GM12878 (cell line): Measurements from ENCODE around the gene ITGA5. TPM values are rescaled to one million over a fixed set of nuclear protein-coding genes. Genes with fewer than 3 reads are reported as not detected.

ENCODE experiments used
- ATAC-seq: fragments of 200-7000 bp; cut with Tn5 transposase; 3 replicates; pipeline ENCODE4 v1.9.1; 2020; ENCODE audit warnings: mild to moderate bottlenecking, moderate library complexity
- BruUV-seq: library from RNA; stranded (reverse); fragments of 400-500 nt; replicated peaks from 2 replicates; lab custom pipeline; 2021; lab: Mats Ljungman, UMichigan
- CTCF ChIA-PET: fragments of 300-600 bp; sonication (Branson Sonifier 250); formaldehyde crosslinking; extraction: SDS; loops from one replicate; lab custom pipeline; 2021; ENCODE audit warnings: inconsistent platforms; lab: Yijun Ruan, JAX
- POLR2A ChIA-PET: fragments of 350-600 bp; formaldehyde crosslinking; extraction: SDS; loops from one replicate; lab custom pipeline; 2021; ENCODE audit warnings: inconsistent platforms; lab: Charles Lee
- RAD21 ChIA-PET: fragments of 300-600 bp; sonication (Branson Sonifier 250); formaldehyde crosslinking; loops from one replicate; lab custom pipeline; 2023; ENCODE audit warnings: antibody characterized with exemption; ENCODE audit not compliant: unreplicated experiment; lab: Charles Lee
- SMC1A ChIA-PET: fragments of 300-600 bp; sonication (Branson Sonifier 250); formaldehyde crosslinking; loops from one replicate; lab custom pipeline; 2023; ENCODE audit not compliant: unreplicated experiment, uncharacterized antibody; lab: Charles Lee
- DNase-seq: peaks from one replicate; pipeline ENCODE4 v3.0.0-alpha.2; 2011; ENCODE audit warnings: low read depth, low spot score
- FAIRE-seq: peaks from 3 replicates; lab custom pipeline; 2011; peaks lifted over from hg19 to GRCh38; lab: Jason Lieb, UNC
- H2AFZ ChIP-seq: 2 replicates; pipeline ENCODE4 v1.6.0; 2011; ENCODE audit warnings: low read depth, low read length, control low read depth; ENCODE audit not compliant: control insufficient read depth
- H3K27ac ChIP-seq: 2 replicates; pipeline ENCODE4 v1.5.1; 2011; ENCODE audit warnings: control low read depth; ENCODE audit not compliant: control insufficient read depth, insufficient read depth
- H3K27me3 ChIP-seq, 2 experiments: replicated peaks in 1 of 2; 2 replicates each; pipeline versions ENCODE4 v1.6.0 to v1.6.1; 2011; ENCODE audit warnings: low read length in 1 of 2; ENCODE audit not compliant: control insufficient read depth in 2 of 2, insufficient read depth in 2 of 2
- H3K36me3 ChIP-seq, 2 experiments: 2 replicates each; pipeline ENCODE4 v1.5.1; 2011; ENCODE audit warnings: low read length in 1 of 2; ENCODE audit not compliant: control insufficient read depth in 2 of 2, insufficient read depth in 2 of 2
- H3K4me1 ChIP-seq: 2 replicates; pipeline ENCODE4 v1.6.1; 2011; ENCODE audit warnings: mild to moderate bottlenecking, low read length, moderate library complexity, mixed read lengths; ENCODE audit not compliant: control insufficient read depth, insufficient read depth
- H3K4me2 ChIP-seq: 2 replicates; pipeline ENCODE4 v1.6.0; 2011; ENCODE audit warnings: control low read depth; ENCODE audit not compliant: control insufficient read depth, insufficient read depth
- H3K4me3 ChIP-seq: fragments of 200-600 bp; sonication (generic); 2 replicates; pipeline ENCODE4 v1.5.1; 2016
- H3K79me2 ChIP-seq: 2 replicates; pipeline ENCODE4 v1.6.0; 2011; ENCODE audit warnings: low read length; ENCODE audit not compliant: control insufficient read depth, insufficient read depth
- H3K9ac ChIP-seq: 2 replicates; pipeline ENCODE4 v1.8.0; 2011; ENCODE audit warnings: low read length, control low read depth, mixed read lengths; ENCODE audit not compliant: control insufficient read depth, insufficient read depth
- H3K9me3 ChIP-seq: replicated peaks from 3 replicates; pipeline ENCODE4 v1.5.1; 2011; ENCODE audit warnings: mild to moderate bottlenecking, low read length; ENCODE audit not compliant: control insufficient read depth, insufficient read depth
- H4K20me1 ChIP-seq: 2 replicates; pipeline ENCODE4 v1.6.0; 2011; ENCODE audit not compliant: control insufficient read depth, insufficient read depth
- BMI1 ChIP-seq: fragments of 450-650 bp; IDR thresholded peaks from 2 replicates; pipeline ENCODE4 v1.6.1; 2016; ENCODE audit warnings: mild to moderate bottlenecking, moderate library complexity, borderline replicate concordance
- IKZF2 ChIP-seq, 2 experiments: fragments of 450-650 bp; IDR thresholded peaks; 2 replicates each; pipeline ENCODE4 v1.6.1; 2017; ENCODE audit warnings: mild to moderate bottlenecking in 2 of 2, moderate library complexity in 2 of 2
- KDM1A ChIP-seq: fragments of 200-600 bp; sonication (generic); IDR thresholded peaks from 2 replicates; pipeline ENCODE4 v1.6.1; 2016; ENCODE audit warnings: borderline replicate concordance
- MLLT1 ChIP-seq: fragments of 450-650 bp; IDR thresholded peaks from 2 replicates; pipeline ENCODE4 v1.6.1; 2016; ENCODE audit warnings: mild to moderate bottlenecking
- RB1 ChIP-seq: fragments of 450-650 bp; formaldehyde crosslinking; IDR thresholded peaks from 2 replicates; pipeline ENCODE4 v1.6.1; 2017; ENCODE audit warnings: mild to moderate bottlenecking, borderline replicate concordance
- SIN3A ChIP-seq: IDR thresholded peaks from 2 replicates; pipeline ENCODE4 v1.6.1; 2012; ENCODE audit warnings: low read depth, low read length, improper control_type of control experiment
- SMARCA5 ChIP-seq: fragments of 450-650 bp; IDR thresholded peaks from 2 replicates; pipeline ENCODE4 v1.6.1; 2017; ENCODE audit warnings: mild to moderate bottlenecking
- SP1 ChIP-seq: IDR thresholded peaks from one replicate; pipeline ENCODE4 v1.6.1; 2011; ENCODE audit warnings: low read depth, low read length
- SPI1 ChIP-seq: IDR thresholded peaks from 2 replicates; pipeline ENCODE4 v1.6.1; 2011; ENCODE audit warnings: low read depth, mild to moderate bottlenecking, low read length, moderate library complexity, borderline replicate concordance; ENCODE audit not compliant: insufficient read depth
- SREBF2 ChIP-seq: IDR thresholded peaks from 2 replicates; pipeline ENCODE4 v1.6.1; 2012; ENCODE audit warnings: mild to moderate bottlenecking, low read length
- ZBTB11 ChIP-seq: fragments of 450-650 bp; formaldehyde crosslinking; IDR thresholded peaks from 2 replicates; pipeline ENCODE4 v1.5.0; 2022; ENCODE audit warnings: mild to moderate bottlenecking, missing genetic modification characterization
- ZNF217 ChIP-seq: fragments of 450-650 bp; IDR thresholded peaks from 2 replicates; pipeline ENCODE4 v1.6.1; 2017; ENCODE audit warnings: antibody characterized with exemption, mild to moderate bottlenecking
- WGBS: methylation state at CpG from one replicate; pipeline ENCODE4 v1.1.6; 2016; ENCODE audit warnings: low lambda C conversion rate; ENCODE audit not compliant: insufficient replicate concordance, insufficient coverage; ENCODE audit errors: missing lambda C conversion rate; 5-methylcytosine and 5-hydroxymethylcytosine counted together
- in situ Hi-C: fragments of 300-500 bp; cut with MboI; formaldehyde crosslinking; loops from 9 replicates; pipeline ENCODE4 v1.14.3; 2018; ENCODE audit warnings: mixed read lengths
- intact Hi-C: fragments of 100-400 bp; cut with micrococcal nuclease; formaldehyde crosslinking; loops from one replicate; pipeline ENCODE4 v1.14.2; 2022; ENCODE audit not compliant: unreplicated experiment
- polyA plus RNA-seq, 11 experiments: library from polyadenylated mRNA; depleted of rRNA in 4 of 11; unstranded in 6 of 11; stranded (reverse) in 5 of 11; fragments of >200 nt; fragmentation: Nextera tagmentation in 4 of 11; fragmentation: Illumina TruSeq in 1 of 11; extraction: Ambion mirVana in 4 of 11; extraction: Trizol in 1 of 11; gene quantifications; 1 replicate in 1 of 11; 2 replicates in 10 of 11; pipeline versions ENCODE4 v1.2.1 to v1.2.3, GENCODE V29; 2011 to 2016; ENCODE audit warnings: inconsistent platforms in 2 of 11, missing spikeins in 2 of 11, low read depth in 1 of 11
- total RNA-seq, 4 experiments: library from RNA; depleted of rRNA in 3 of 4; stranded (reverse); fragments of >200 nt in 3 of 4; fragmentation: Illumina TruSeq in 1 of 4; extraction: Trizol in 1 of 4; gene quantifications; 2 replicates each; pipeline versions ENCODE4 v1.2.1 to v1.2.3, GENCODE V29; 2013 to 2021
- TF ChIP-seq, protein P1 (sequence below): IDR thresholded peaks from 2 replicates; pipeline ENCODE4 v1.6.1; 2012; ENCODE audit warnings: low read length, inconsistent platforms

The ITGA5 gene
- total and polyA plus RNA-seq, 10 of the 15 experiments (the other 5 are each of a cell fraction or from before 2014, with no cell fraction given): 0.15 to 22.5 (median 0.61) TPM

DNA sequence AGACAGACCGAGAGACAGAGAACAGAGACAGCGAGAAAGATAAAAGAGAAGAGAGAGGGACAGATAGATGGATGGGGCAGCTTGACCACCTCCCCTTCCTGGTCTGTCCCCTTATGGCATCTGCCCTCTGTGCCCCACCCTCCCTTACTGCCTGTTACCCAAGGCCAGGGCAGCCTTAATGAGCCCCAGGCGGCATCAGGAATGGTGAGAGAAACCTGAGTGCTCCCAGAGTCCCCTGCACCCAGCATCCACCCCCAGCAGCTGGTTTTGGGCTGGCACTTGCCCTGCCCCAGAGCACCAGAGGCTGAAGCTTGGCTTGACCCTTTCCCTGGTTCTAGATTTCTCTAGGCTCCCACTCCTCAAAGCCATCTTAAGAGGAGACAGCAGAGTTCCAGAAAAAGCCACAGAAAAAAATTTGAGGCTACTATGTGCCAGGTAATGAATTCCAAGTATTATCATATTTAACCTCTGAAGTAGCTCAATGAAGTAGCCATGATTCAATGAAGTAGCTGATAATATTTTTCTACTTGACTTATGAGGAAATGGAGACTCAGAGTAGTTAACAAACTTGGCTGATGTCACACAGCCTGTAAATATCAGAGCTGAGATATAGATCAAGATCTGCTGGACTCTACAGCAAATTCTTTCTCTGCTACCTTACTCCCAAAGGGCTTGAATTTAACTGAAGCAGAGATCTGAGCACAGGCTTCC, 32.5 kb downstream of the ITGA5 start:
- no TSS peak for BruUV-seq
- ATAC-seq: no peak
- in situ Hi-C loops (no loop called here), intact Hi-C loops (no loop called here)
- 100% methylated on average over 2 of the region's 3 CpGs for WGBS
- Histone ChIP-seq H3K27me3 (no peaks in the 10 kb centered on the region), H3K4me2 (no peak overlapping the region), H3K27ac (no peak overlapping the region), H3K9ac (no peak overlapping the region), H3K4me3 (no peak overlapping the region), H4K20me1 (no peaks in the 10 kb centered on the region), H3K9me3 (no peaks in the 10 kb centered on the region), H2AFZ (no peak overlapping the region), H3K36me3 (no peaks in the 10 kb centered on the region), H3K79me2 (no peaks in the 10 kb centered on the region), H3K4me1 (peaks cover 14% of the 10 kb centered on the region)
- POLR2A ChIA-PET: interaction anchor here (0.8 to 1.0 kb wide), 2 partner anchors 25 to 52 kb away, joined by 3 read pairs; no protein-coding TSS in a partner anchor
- CTCF ChIA-PET: interaction anchor here (0.8 to 4.5 kb wide), 11 partner anchors 10 to 171 kb away, joined by 3 to 33 read pairs (median 4); partner anchors contain the start of gene COPZ1
- no peak for FAIRE-seq
- DNase-seq: no peak
- RAD21 ChIA-PET: interaction anchor here (1.1 to 2.7 kb wide), 2 partner anchors 52 to 166 kb away, joined by 4 to 9 read pairs; no protein-coding TSS in a partner anchor
- SMC1A ChIA-PET: interaction anchor here (0.7 to 2.2 kb wide), 5 partner anchors 13 to 210 kb away, joined by 3 to 9 read pairs (median 3); no protein-coding TSS in a partner anchor
- no peak for TF ChIP-seq KDM1A
- no peak for TF ChIP-seq SMARCA5
- TF ChIP-seq SP1: no peak
- TF ChIP-seq SPI1: no peak
- TF ChIP-seq ZBTB11 (CRISPR knock-in tag): no peak
- TF ChIP-seq, protein P1, sequence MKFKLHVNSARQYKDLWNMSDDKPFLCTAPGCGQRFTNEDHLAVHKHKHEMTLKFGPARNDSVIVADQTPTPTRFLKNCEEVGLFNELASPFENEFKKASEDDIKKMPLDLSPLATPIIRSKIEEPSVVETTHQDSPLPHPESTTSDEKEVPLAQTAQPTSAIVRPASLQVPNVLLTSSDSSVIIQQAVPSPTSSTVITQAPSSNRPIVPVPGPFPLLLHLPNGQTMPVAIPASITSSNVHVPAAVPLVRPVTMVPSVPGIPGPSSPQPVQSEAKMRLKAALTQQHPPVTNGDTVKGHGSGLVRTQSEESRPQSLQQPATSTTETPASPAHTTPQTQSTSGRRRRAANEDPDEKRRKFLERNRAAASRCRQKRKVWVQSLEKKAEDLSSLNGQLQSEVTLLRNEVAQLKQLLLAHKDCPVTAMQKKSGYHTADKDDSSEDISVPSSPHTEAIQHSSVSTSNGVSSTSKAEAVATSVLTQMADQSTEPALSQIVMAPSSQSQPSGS: no peak
- no peak for TF ChIP-seq IKZF2 (IDR thresholded peaks at IDR 0.05)
- TF ChIP-seq SREBF2: no peak
- no peak for TF ChIP-seq MLLT1
- TF ChIP-seq SIN3A: no peak
- TF ChIP-seq RB1: no peak
- no peak for TF ChIP-seq ZNF217
- TF ChIP-seq BMI1: no peak
